H9 (cell line): Measurements from ENCODE around the gene CHCHD6. TPM values are rescaled to one million over a fixed set of nuclear protein-coding genes. Genes with fewer than 3 reads are reported as not detected.

Experiments
- DNase-seq: peaks from one replicate; pipeline ENCODE4 v3.0.0-alpha.2; 2017
- H2AFZ ChIP-seq: one replicate; pipeline ENCODE4 v1.6.1; 2013; ENCODE audit warnings: mild to moderate bottlenecking, low read length, control low read depth, moderate library complexity
- H2AK5ac ChIP-seq: 2 replicates; pipeline ENCODE4 v1.6.1; 2013; ENCODE audit warnings: low read length, control low read depth, mixed read lengths; ENCODE audit not compliant: insufficient read length
- H2BK120ac ChIP-seq: one replicate; pipeline ENCODE4 v1.6.1; 2013; ENCODE audit warnings: low read depth, mild to moderate bottlenecking, low read length, control low read depth, inconsistent platforms; ENCODE audit not compliant: poor library complexity, severe bottlenecking
- H2BK12ac ChIP-seq: 2 replicates; pipeline ENCODE4 v1.6.1; 2013; ENCODE audit warnings: low read length, control low read depth, mixed read lengths, low read depth; ENCODE audit not compliant: insufficient read length
- H2BK15ac ChIP-seq: 2 replicates; pipeline ENCODE4 v1.6.1; 2013; ENCODE audit warnings: low read depth, low read length, control low read depth
- H2BK20ac ChIP-seq: one replicate; pipeline ENCODE4 v1.6.1; 2013; ENCODE audit warnings: low read depth, mild to moderate bottlenecking, low read length, control low read depth, inconsistent platforms; ENCODE audit not compliant: poor library complexity, severe bottlenecking
- H2BK5ac ChIP-seq: 2 replicates; pipeline ENCODE4 v1.6.1; 2013; ENCODE audit warnings: low read length, control low read depth, mixed read lengths; ENCODE audit not compliant: insufficient read length
- H3K14ac ChIP-seq: 2 replicates; pipeline ENCODE4 v1.6.1; 2013; ENCODE audit warnings: low read length, control low read depth; ENCODE audit not compliant: insufficient read depth
- H3K18ac ChIP-seq: 2 replicates; pipeline ENCODE4 v1.6.1; 2013; ENCODE audit warnings: low read depth, mild to moderate bottlenecking, mixed read lengths, low read length, control low read depth; ENCODE audit not compliant: insufficient read length
- H3K23ac ChIP-seq: 2 replicates; pipeline ENCODE4 v1.6.1; 2013; ENCODE audit warnings: low read length, control low read depth, mixed read lengths, low read depth; ENCODE audit not compliant: insufficient read length
- H3K23me2 ChIP-seq: 2 replicates; pipeline ENCODE4 v1.6.1; 2013; ENCODE audit warnings: low read depth, mild to moderate bottlenecking, mixed read lengths, low read length, control low read depth; ENCODE audit not compliant: insufficient read length, poor library complexity, severe bottlenecking
- H3K27ac ChIP-seq: 2 replicates; pipeline ENCODE4 v1.5.1; 2013; ENCODE audit warnings: low read length, control low read depth, mixed read lengths, low read depth; ENCODE audit not compliant: insufficient read length
- H3K27me3 ChIP-seq: 2 replicates; pipeline ENCODE4 v1.6.1; 2013; ENCODE audit warnings: low read length, control low read depth, inconsistent platforms; ENCODE audit not compliant: insufficient read depth
- H3K4ac ChIP-seq: 2 replicates; pipeline ENCODE4 v1.6.1; 2013; ENCODE audit warnings: low read depth, mild to moderate bottlenecking, control low read depth, inconsistent platforms, low read length, moderate library complexity
- H3K4me1 ChIP-seq: 2 replicates; pipeline ENCODE4 v1.6.1; 2013; ENCODE audit warnings: low read length, control low read depth, inconsistent platforms; ENCODE audit not compliant: insufficient read depth
- H3K4me2 ChIP-seq: 2 replicates; pipeline ENCODE4 v1.6.1; 2013; ENCODE audit warnings: low read length, control low read depth, mixed read lengths; ENCODE audit not compliant: insufficient read length, insufficient read depth
- H3K56ac ChIP-seq: 2 replicates; pipeline ENCODE4 v1.6.1; 2013; ENCODE audit warnings: low read depth, mild to moderate bottlenecking, mixed read lengths, low read length, control low read depth; ENCODE audit not compliant: insufficient read length
- H3K79me1 ChIP-seq: 2 replicates; pipeline ENCODE4 v1.6.1; 2013; ENCODE audit warnings: low read depth, mild to moderate bottlenecking, moderate library complexity, low read length, control low read depth, inconsistent platforms; ENCODE audit not compliant: insufficient read depth, poor library complexity, severe bottlenecking
- H3K79me2 ChIP-seq: 2 replicates; pipeline ENCODE4 v1.6.1; 2013; ENCODE audit warnings: low read length, control low read depth, inconsistent platforms; ENCODE audit not compliant: insufficient read depth
- H3K9ac ChIP-seq: 2 replicates; pipeline ENCODE4 v1.6.1; 2013; ENCODE audit warnings: low read length, control low read depth, mixed read lengths; ENCODE audit not compliant: insufficient read length; ENCODE audit errors: extremely low read depth
- H3K9me3 ChIP-seq: one replicate; pipeline ENCODE4 v1.6.1; 2013; ENCODE audit warnings: low read depth, low read length, inconsistent platforms; ENCODE audit not compliant: control insufficient read depth
- H3T11ph ChIP-seq: one replicate; pipeline ENCODE4 v1.6.1; 2013; ENCODE audit warnings: mild to moderate bottlenecking, low read length, control low read depth, inconsistent platforms
- H4K20me1 ChIP-seq: one replicate; pipeline ENCODE4 v1.6.1; 2013; ENCODE audit not compliant: control insufficient read depth, insufficient read length, insufficient read depth
- H4K5ac ChIP-seq: 2 replicates; pipeline ENCODE4 v1.6.1; 2013; ENCODE audit warnings: low read depth, mild to moderate bottlenecking, mixed read lengths, low read length, control low read depth; ENCODE audit not compliant: insufficient read length
- H4K8ac ChIP-seq: replicated peaks from 2 replicates; pipeline ENCODE4 v1.6.1; 2013; ENCODE audit warnings: low read length, control low read depth, mixed read lengths, low read depth; ENCODE audit not compliant: insufficient read length
- H4K91ac ChIP-seq: 2 replicates; pipeline ENCODE4 v1.6.1; 2013; ENCODE audit warnings: low read depth, mild to moderate bottlenecking, moderate library complexity, mixed read lengths, low read length, control low read depth; ENCODE audit not compliant: insufficient read length
- H3K27ac Mint-ChIP-seq, 3 experiments: 2 replicates in 2 of 3; 3 replicates in 1 of 3; pipeline ENCODE4 v1.8.0; 2020 to 2021; ENCODE audit warnings: mixed read lengths in 3 of 3, mild to moderate bottlenecking in 1 of 3, moderate library complexity in 1 of 3
- H3K27me3 Mint-ChIP-seq: 2 replicates; pipeline ENCODE4 v1.8.0; 2021; ENCODE audit warnings: low read depth, mild to moderate bottlenecking, moderate library complexity, mixed read lengths
- H3K36me3 Mint-ChIP-seq, 3 experiments: 2 replicates in 2 of 3; 3 replicates in 1 of 3; pipeline ENCODE4 v1.8.0; 2020 to 2021; ENCODE audit warnings: low read depth in 3 of 3, mixed read lengths in 3 of 3; ENCODE audit not compliant: insufficient read depth in 1 of 3
- H3K4me1 Mint-ChIP-seq, 2 experiments: 2 replicates each; pipeline ENCODE4 v1.8.0; 2020; ENCODE audit warnings: mixed read lengths in 2 of 2
- H3K4me3 Mint-ChIP-seq, 2 experiments: 2 replicates in 1 of 2; 3 replicates in 1 of 2; pipeline ENCODE4 v1.8.0; 2020 to 2021; ENCODE audit warnings: mild to moderate bottlenecking in 2 of 2, mixed read lengths in 2 of 2, moderate library complexity in 1 of 2
- H3K9me3 Mint-ChIP-seq, 2 experiments: 2 replicates in 1 of 2; 3 replicates in 1 of 2; pipeline ENCODE4 v1.8.0; 2020; ENCODE audit warnings: mild to moderate bottlenecking in 2 of 2, mixed read lengths in 2 of 2, moderate library complexity in 1 of 2
- CTCF ChIP-seq: fragments of 200-600 bp; sonication (generic); conservative IDR thresholded peaks from 3 replicates; pipeline ENCODE4 v1.8.0; 2021; ENCODE audit warnings: antibody characterized with exemption, mild to moderate bottlenecking
- WGBS: extraction: QIAGEN DNeasy Blood & Tissue Kit; methylation state at CpG from one replicate; pipeline ENCODE4 v1.1.7; 2013; ENCODE audit warnings: missing lambda C conversion rate, low lambda C conversion rate, mixed read lengths; ENCODE audit not compliant: insufficient read length; ENCODE audit errors: extremely low coverage; 5-methylcytosine and 5-hydroxymethylcytosine counted together
- total RNA-seq: library from RNA; stranded (reverse); gene quantifications from 2 replicates; pipeline ENCODE4 v1.2.1, GENCODE V29; 2021

The CHCHD6 gene
- total RNA-seq, 1 experiment from 2014 or later: 34.2 TPM

GRCh38 chr3:126780666-126781065, 76.6 kb downstream of the CHCHD6 start:
- no peak for DNase-seq
- Histone ChIP-seq H4K5ac (no peak overlapping the region), H3K9me3 (no peaks in the 10 kb centered on the region), H2BK15ac (no peak overlapping the region), H3T11ph (no peak overlapping the region), H3K9ac (no peak overlapping the region), H3K14ac (no peak overlapping the region), H3K27ac (no peak overlapping the region), H3K23ac (no peak overlapping the region), H2AK5ac (no peak overlapping the region), H3K79me2 (no peaks in the 10 kb centered on the region), H3K79me1 (no peaks in the 10 kb centered on the region), H2AFZ (no peak overlapping the region), H2BK12ac (no peak overlapping the region), H3K56ac (no peak overlapping the region), H3K27me3 (no peaks in the 10 kb centered on the region), H2BK20ac (no peak overlapping the region), H3K23me2 (no peaks in the 10 kb centered on the region), H4K8ac (no peak overlapping the region), H3K4me2 (no peak overlapping the region), H3K18ac (no peak overlapping the region), H4K20me1 (no peaks in the 10 kb centered on the region), H3K4me1 (peaks cover 9% of the 10 kb centered on the region), H2BK5ac (no peak overlapping the region), H2BK120ac (no peak overlapping the region), H4K91ac (no peak overlapping the region), H3K4ac (no peak overlapping the region)
- Mint-ChIP-seq H3K36me3 (peaks cover 0 to 8% (median 5%) of the 10 kb centered on the region in 3 experiments; a peak in 2 of 7 replicates), H3K27ac (peak overlapping the region in 1 of 3 experiments; percentile 42; a peak in 1 of 7 replicates), H3K4me3 (no peak overlapping the region), H3K9me3 (peaks cover 0 to 2% of the 10 kb centered on the region in 2 experiments; a peak in 1 of 5 replicates), H3K27me3 (no peaks in the 10 kb centered on the region), H3K4me1 (peaks cover 54 to 56% of the 10 kb centered on the region in 2 experiments)
- no peak for TF ChIP-seq CTCF
- WGBS: no CpG with 5 or more reads among the region's 1 CpG
